ENCODE measurements around the gene MEGF11. TPM values are rescaled to one million over a fixed set of nuclear protein-coding genes. Genes with fewer than 3 reads are reported as not detected.

Gene MEGF11
- total RNA-seq, 4 donors from 2014 or later: 2.4 to 8.5 (median 4.3) TPM

GRCh38 chr15:66111363-66111762, 142.2 kb downstream of the MEGF11 start:
- peaks cover 17% of the 10 kb centered on the region for H3K27me3 ChIP-seq
- no peak overlapping the region for H3K4me3 ChIP-seq
- DNase-seq (ENCODE audit: low spot score in 2 of 2): no peak
- H3K9me3 ChIP-seq: no peaks in the 10 kb centered on the region
- no peaks in the 10 kb centered on the region for H3K36me3 ChIP-seq
- 90% methylated on average over 3 of the region's 3 CpGs for WGBS
- peaks cover 10% of the 10 kb centered on the region for H3K4me1 ChIP-seq
- TF ChIP-seq POLR2A (IDR thresholded peaks at IDR 0.05) (no peak), CTCF (IDR thresholded peaks at IDR 0.05) (no peak), EP300 (IDR thresholded peaks at IDR 0.05) (no peak)
- no peak overlapping the region for H3K27ac ChIP-seq

- DNase-seq (ENCODE audit: low spot score in 2 of 2): no peak
- Histone ChIP-seq H3K27ac (no peak overlapping the region), H3K36me3 (no peaks in the 10 kb centered on the region), H3K4me3 (no peak overlapping the region), H3K4me1 (peaks cover 10% of the 10 kb centered on the region), H3K27me3 (peaks cover 18% of the 10 kb centered on the region), H3K9me3 (no peaks in the 10 kb centered on the region)
- WGBS: 94% methylated on average over 4 of the region's 4 CpGs
- TF ChIP-seq EP300 (IDR thresholded peaks at IDR 0.05): no peak
- TF ChIP-seq POLR2A (IDR thresholded peaks at IDR 0.05): no peak
- TF ChIP-seq POLR2AphosphoS5 (IDR thresholded peaks at IDR 0.05): no peak
- no peak for TF ChIP-seq CTCF (IDR thresholded peaks at IDR 0.05)
These were observed 142.7 kb downstream of the MEGF11 start for GRCh38 chr15:66110864-66111263.

- peaks cover 18% of the 10 kb centered on the region for H3K27me3 ChIP-seq
- no peak overlapping the region for H3K27ac ChIP-seq
- WGBS: 89% methylated on average over 5 of the region's 5 CpGs
- no peaks in the 10 kb centered on the region for H3K9me3 ChIP-seq
- no peak for DNase-seq (ENCODE audit: low spot score in 2 of 2)
- H3K4me3 ChIP-seq: no peak overlapping the region
- TF ChIP-seq EP300 (IDR thresholded peaks at IDR 0.05) (no peak), CTCF (IDR thresholded peaks at IDR 0.05) (no peak), POLR2AphosphoS5 (IDR thresholded peaks at IDR 0.05) (no peak), POLR2A (IDR thresholded peaks at IDR 0.05) (no peak)
- H3K36me3 ChIP-seq: no peaks in the 10 kb centered on the region
- peaks cover 6% of the 10 kb centered on the region for H3K4me1 ChIP-seq
These were observed 143.7 kb downstream of the MEGF11 start for GRCh38 chr15:66109826-66110225.

DNA sequence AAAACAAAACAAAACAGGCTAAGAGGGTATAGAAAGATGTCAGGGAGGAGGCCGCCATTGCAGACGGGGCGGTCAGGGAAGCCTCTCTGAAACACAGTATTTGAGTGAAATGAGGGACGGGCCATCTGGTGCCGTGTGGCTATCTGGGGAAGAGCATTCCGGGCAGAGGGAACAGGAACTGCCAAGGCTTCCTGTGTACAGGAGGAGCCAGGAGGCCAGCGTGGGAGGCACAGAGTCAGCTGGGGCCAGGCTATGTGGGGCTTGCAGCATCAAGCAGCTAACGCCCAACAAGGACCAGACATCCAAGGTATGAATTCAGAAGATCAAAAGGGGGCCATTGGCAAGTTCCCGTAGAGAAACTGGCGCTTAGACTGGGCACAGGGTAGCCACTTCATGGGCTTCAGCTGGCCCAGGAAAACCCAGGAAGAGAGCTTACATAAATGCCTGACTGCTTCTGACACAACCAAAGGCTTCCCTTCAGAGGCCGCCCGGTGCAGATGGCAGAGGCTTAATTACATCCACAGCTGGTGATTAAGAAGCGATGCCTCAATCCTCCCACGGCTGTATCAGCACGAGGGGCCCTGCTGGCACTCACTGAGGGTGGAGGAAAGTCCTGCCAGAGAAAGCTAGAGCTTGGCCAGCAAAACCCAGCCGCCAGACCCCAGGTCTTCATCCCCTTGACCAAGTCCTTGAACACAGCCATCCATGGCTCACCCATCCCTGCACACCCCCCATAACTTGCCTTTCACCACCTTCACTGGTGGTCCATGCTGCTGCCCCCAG, 144.9 kb downstream of the MEGF11 start:
- TF ChIP-seq EP300 (IDR thresholded peaks at IDR 0.05): no peak
- TF ChIP-seq POLR2A (IDR thresholded peaks at IDR 0.05): no peak
- no peak for TF ChIP-seq CTCF (IDR thresholded peaks at IDR 0.05)
- TF ChIP-seq POLR2AphosphoS5 (IDR thresholded peaks at IDR 0.05): no peak
- Histone ChIP-seq H3K9me3 (no peaks in the 10 kb centered on the region), H3K27ac (no peak overlapping the region), H3K27me3 (peaks cover 18% of the 10 kb centered on the region), H3K4me3 (no peak overlapping the region), H3K4me1 (peaks cover 6% of the 10 kb centered on the region), H3K36me3 (no peaks in the 10 kb centered on the region)
- DNase-seq (ENCODE audit: low spot score in 2 of 2): no peak
- 72% methylated on average over 12 of the region's 16 CpGs for WGBS

- WGBS: 80% methylated on average over 5 of the region's 7 CpGs
- TF ChIP-seq POLR2A (IDR thresholded peaks at IDR 0.05) (no peak), EP300 (IDR thresholded peaks at IDR 0.05) (no peak), POLR2AphosphoS5 (IDR thresholded peaks at IDR 0.05) (no peak), CTCF (IDR thresholded peaks at IDR 0.05) (no peak)
- no peak for DNase-seq (ENCODE audit: low spot score in 2 of 2)
These were observed 146.5 kb downstream of the MEGF11 start for GRCh38 chr15:66107070-66107469.

More at GRCh38 chr15:66107070-66107469, 146.5 kb downstream of the MEGF11 start:
- Histone ChIP-seq H3K27ac (no peak overlapping the region), H3K27me3 (peaks cover 18% of the 10 kb centered on the region), H3K4me1 (no peaks in the 10 kb centered on the region), H3K9me3 (no peaks in the 10 kb centered on the region), H3K4me3 (no peak overlapping the region), H3K36me3 (no peaks in the 10 kb centered on the region)
